ENCODE results near the gene VIM.
"Not testable (repeated sequence)": the region's sequence is repeated elsewhere in the genome, so short reads cannot be mapped to it uniquely, and the experiment has no call there.

Gene VIM

GRCh38 chr10:17262502-17262901, 34.5 kb downstream of the VIM start:
- Histone ChIP-seq H4K91ac (ENCODE audit: low read depth, low read length, poor library complexity) (no peak overlapping the region), H3K9me3 (replicated peaks in 1 of 2; ENCODE audit: control insufficient read depth in 2 of 2, insufficient read depth in 1 of 2, low read depth in 1 of 2, low read length in 2 of 2) (peaks cover 9 to 27% of the 10 kb centered on the region in 2 donors), H2BK120ac (ENCODE audit: low read depth, low read length) (no peak overlapping the region), H3K4me3 (ENCODE audit: low read length in 2 of 2) (no peak overlapping the region), H3K4me1 (ENCODE audit: control insufficient read depth in 2 of 2, insufficient read depth in 1 of 2, low read depth in 1 of 2, low read length in 2 of 2) (peaks cover under 1% of the 10 kb centered on the region in 2 donors), H3K36me3 (replicated peaks in 1 of 2; ENCODE audit: control insufficient read depth in 2 of 2, insufficient read depth in 2 of 2, low read length in 2 of 2) (peaks cover 0 to 1% of the 10 kb centered on the region in 2 donors), H4K8ac (ENCODE audit: low read depth, low read length) (no peak overlapping the region), H2BK15ac (ENCODE audit: low read length) (no peak overlapping the region), H3K9ac (ENCODE audit: low read depth, low read length, poor library complexity) (no peak overlapping the region), H3K27me3 (ENCODE audit: control insufficient read depth in 3 of 3, insufficient read depth in 3 of 3, low read depth in 1 of 3, low read length in 3 of 3) (peaks cover 0 to 3% (median 0%) of the 10 kb centered on the region in 3 experiments), H3K4ac (ENCODE audit: low read length) (no peak overlapping the region), H3K4me2 (ENCODE audit: insufficient read depth, low read length, poor library complexity, severe bottlenecking) (no peak overlapping the region), H3K14ac (ENCODE audit: low read length) (no peak overlapping the region), H2AFZ (ENCODE audit: low read length) (no peak overlapping the region), H2AK5ac (ENCODE audit: low read depth, low read length) (no peak overlapping the region), H3K18ac (ENCODE audit: low read length) (no peak overlapping the region), H3K23ac (ENCODE audit: low read depth, low read length, poor library complexity) (no peak overlapping the region), H2BK5ac (ENCODE audit: low read length) (no peak overlapping the region), H3K79me1 (ENCODE audit: low read depth, low read length) (no peaks in the 10 kb centered on the region), H3K27ac (replicated peaks; ENCODE audit: low read length) (no peak overlapping the region), H2BK12ac (ENCODE audit: low read length) (no peak overlapping the region)
- DNase-seq (ENCODE audit: low spot score): no peak
- no CpG with 5 or more reads among the region's 4 CpGs for WGBS, 2 donors (ENCODE audit: extremely low coverage in 2 of 2, insufficient read length in 2 of 2, insufficient replicate concordance in 1 of 2)

- Histone ChIP-seq H2BK12ac (ENCODE audit: low read length) (no peak overlapping the region), H3K27ac (replicated peaks; ENCODE audit: low read length) (no peak overlapping the region), H3K79me1 (ENCODE audit: low read depth, low read length) (no peaks in the 10 kb centered on the region), H3K9ac (ENCODE audit: low read depth, low read length, poor library complexity) (no peak overlapping the region), H2BK15ac (ENCODE audit: low read length) (no peak overlapping the region), H3K4ac (ENCODE audit: low read length) (no peak overlapping the region), H4K8ac (ENCODE audit: low read depth, low read length) (no peak overlapping the region), H3K9me3 (replicated peaks in 1 of 2; ENCODE audit: control insufficient read depth in 2 of 2, insufficient read depth in 1 of 2, low read depth in 1 of 2, low read length in 2 of 2) (peaks cover 9 to 27% of the 10 kb centered on the region in 2 donors), H3K23ac (ENCODE audit: low read depth, low read length, poor library complexity) (no peak overlapping the region), H3K18ac (ENCODE audit: low read length) (no peak overlapping the region), H2BK5ac (ENCODE audit: low read length) (no peak overlapping the region), H3K4me2 (ENCODE audit: insufficient read depth, low read length, poor library complexity, severe bottlenecking) (no peak overlapping the region), H3K36me3 (replicated peaks in 1 of 2; ENCODE audit: control insufficient read depth in 2 of 2, insufficient read depth in 2 of 2, low read length in 2 of 2) (peaks cover 0 to 1% of the 10 kb centered on the region in 2 donors), H2AK5ac (ENCODE audit: low read depth, low read length) (no peak overlapping the region), H2AFZ (ENCODE audit: low read length) (no peak overlapping the region), H3K4me1 (ENCODE audit: control insufficient read depth in 2 of 2, insufficient read depth in 1 of 2, low read depth in 1 of 2, low read length in 2 of 2) (no peaks in the 10 kb centered on the region), H3K4me3 (ENCODE audit: low read length in 2 of 2) (no peak overlapping the region), H4K91ac (ENCODE audit: low read depth, low read length, poor library complexity) (no peak overlapping the region), H2BK120ac (ENCODE audit: low read depth, low read length) (no peak overlapping the region), H3K27me3 (ENCODE audit: control insufficient read depth in 3 of 3, insufficient read depth in 3 of 3, low read depth in 1 of 3, low read length in 3 of 3) (peaks cover 0 to 10% (median 0%) of the 10 kb centered on the region in 3 experiments), H3K14ac (ENCODE audit: low read length) (no peak overlapping the region)
- no peak for DNase-seq (ENCODE audit: low spot score)
- no CpG with 5 or more reads among the region's 8 CpGs for WGBS, 2 donors (ENCODE audit: extremely low coverage in 2 of 2, insufficient read length in 2 of 2, insufficient replicate concordance in 1 of 2)
These were observed 35.5 kb downstream of the VIM start for GRCh38 chr10:17263580-17263979.

GRCh38 chr10:17265468-17265867, 37.4 kb downstream of the VIM start:
- Histone ChIP-seq H3K27me3 (ENCODE audit: control insufficient read depth in 3 of 3, insufficient read depth in 3 of 3, low read depth in 1 of 3, low read length in 3 of 3) (peaks cover 0 to 13% (median 0%) of the 10 kb centered on the region in 3 experiments), H3K4me3 (ENCODE audit: low read length in 2 of 2) (no peak overlapping the region), H3K36me3 (replicated peaks in 1 of 2; ENCODE audit: control insufficient read depth in 2 of 2, insufficient read depth in 2 of 2, low read length in 2 of 2) (peaks cover 0 to 1% of the 10 kb centered on the region in 2 donors), H2AFZ (ENCODE audit: low read length) (no peak overlapping the region), H4K8ac (ENCODE audit: low read depth, low read length) (no peak overlapping the region), H2BK12ac (ENCODE audit: low read length) (no peak overlapping the region), H3K14ac (ENCODE audit: low read length) (no peak overlapping the region), H2BK5ac (ENCODE audit: low read length) (no peak overlapping the region), H2BK15ac (ENCODE audit: low read length) (no peak overlapping the region), H3K27ac (replicated peaks; ENCODE audit: low read length) (no peak overlapping the region), H3K4me1 (ENCODE audit: control insufficient read depth in 2 of 2, insufficient read depth in 1 of 2, low read depth in 1 of 2, low read length in 2 of 2) (no peaks in the 10 kb centered on the region), H3K23ac (ENCODE audit: low read depth, low read length, poor library complexity) (no peak overlapping the region), H3K18ac (ENCODE audit: low read length) (no peak overlapping the region), H2BK120ac (ENCODE audit: low read depth, low read length) (no peak overlapping the region), H3K4me2 (ENCODE audit: insufficient read depth, low read length, poor library complexity, severe bottlenecking) (no peak overlapping the region), H3K9me3 (replicated peaks in 1 of 2; ENCODE audit: control insufficient read depth in 2 of 2, insufficient read depth in 1 of 2, low read depth in 1 of 2, low read length in 2 of 2) (peaks cover 9 to 27% of the 10 kb centered on the region in 2 donors), H4K91ac (ENCODE audit: low read depth, low read length, poor library complexity) (no peak overlapping the region), H3K79me1 (ENCODE audit: low read depth, low read length) (no peaks in the 10 kb centered on the region), H3K9ac (ENCODE audit: low read depth, low read length, poor library complexity) (no peak overlapping the region), H2AK5ac (ENCODE audit: low read depth, low read length) (no peak overlapping the region), H3K4ac (ENCODE audit: low read length) (no peak overlapping the region)
- WGBS, 2 donors (ENCODE audit: extremely low coverage in 2 of 2, insufficient read length in 2 of 2, insufficient replicate concordance in 1 of 2): no CpG with 5 or more reads among the region's 2 CpGs
- no peak for DNase-seq (ENCODE audit: low spot score)

- H2BK12ac ChIP-seq (ENCODE audit: low read length); H4K8ac ChIP-seq (ENCODE audit: low read depth, low read length); H3K18ac ChIP-seq (ENCODE audit: low read length); H3K4me1 ChIP-seq (ENCODE audit: control insufficient read depth in 2 of 2, insufficient read depth in 1 of 2, low read depth in 1 of 2, low read length in 2 of 2); H3K14ac ChIP-seq (ENCODE audit: low read length); H3K4me2 ChIP-seq (ENCODE audit: insufficient read depth, low read length, poor library complexity, severe bottlenecking); H3K4me3 ChIP-seq (ENCODE audit: low read length in 2 of 2); H3K27ac ChIP-seq (replicated peaks; ENCODE audit: low read length); DNase-seq (ENCODE audit: low spot score); H2AFZ ChIP-seq (ENCODE audit: low read length); H2BK5ac ChIP-seq (ENCODE audit: low read length); H3K9ac ChIP-seq (ENCODE audit: low read depth, low read length, poor library complexity); H2AK5ac ChIP-seq (ENCODE audit: low read depth, low read length); H4K91ac ChIP-seq (ENCODE audit: low read depth, low read length, poor library complexity); H2BK120ac ChIP-seq (ENCODE audit: low read depth, low read length); H3K4ac ChIP-seq (ENCODE audit: low read length); H3K23ac ChIP-seq (ENCODE audit: low read depth, low read length, poor library complexity); H3K36me3 ChIP-seq (replicated peaks in 1 of 2; ENCODE audit: control insufficient read depth in 2 of 2, insufficient read depth in 2 of 2, low read length in 2 of 2); H3K79me1 ChIP-seq (ENCODE audit: low read depth, low read length); H2BK15ac ChIP-seq (ENCODE audit: low read length): not testable (repeated sequence)
- H3K9me3 ChIP-seq (replicated peaks in 1 of 2; ENCODE audit: control insufficient read depth in 2 of 2, insufficient read depth in 1 of 2, low read depth in 1 of 2, low read length in 2 of 2): peaks cover 6 to 24% of the 10 kb centered on the region in 2 donors
- no CpG with 5 or more reads among the region's 6 CpGs for WGBS, 2 donors (ENCODE audit: extremely low coverage in 2 of 2, insufficient read length in 2 of 2, insufficient replicate concordance in 1 of 2)
- peaks cover 0 to 13% (median 0%) of the 10 kb centered on the region in 3 experiments for H3K27me3 ChIP-seq (ENCODE audit: control insufficient read depth in 3 of 3, insufficient read depth in 3 of 3, low read depth in 1 of 3, low read length in 3 of 3)
These were observed 38.5 kb downstream of the VIM start for GRCh38 chr10:17266549-17266948.
